ENCODE data around the gene BBS9.

DNA sequence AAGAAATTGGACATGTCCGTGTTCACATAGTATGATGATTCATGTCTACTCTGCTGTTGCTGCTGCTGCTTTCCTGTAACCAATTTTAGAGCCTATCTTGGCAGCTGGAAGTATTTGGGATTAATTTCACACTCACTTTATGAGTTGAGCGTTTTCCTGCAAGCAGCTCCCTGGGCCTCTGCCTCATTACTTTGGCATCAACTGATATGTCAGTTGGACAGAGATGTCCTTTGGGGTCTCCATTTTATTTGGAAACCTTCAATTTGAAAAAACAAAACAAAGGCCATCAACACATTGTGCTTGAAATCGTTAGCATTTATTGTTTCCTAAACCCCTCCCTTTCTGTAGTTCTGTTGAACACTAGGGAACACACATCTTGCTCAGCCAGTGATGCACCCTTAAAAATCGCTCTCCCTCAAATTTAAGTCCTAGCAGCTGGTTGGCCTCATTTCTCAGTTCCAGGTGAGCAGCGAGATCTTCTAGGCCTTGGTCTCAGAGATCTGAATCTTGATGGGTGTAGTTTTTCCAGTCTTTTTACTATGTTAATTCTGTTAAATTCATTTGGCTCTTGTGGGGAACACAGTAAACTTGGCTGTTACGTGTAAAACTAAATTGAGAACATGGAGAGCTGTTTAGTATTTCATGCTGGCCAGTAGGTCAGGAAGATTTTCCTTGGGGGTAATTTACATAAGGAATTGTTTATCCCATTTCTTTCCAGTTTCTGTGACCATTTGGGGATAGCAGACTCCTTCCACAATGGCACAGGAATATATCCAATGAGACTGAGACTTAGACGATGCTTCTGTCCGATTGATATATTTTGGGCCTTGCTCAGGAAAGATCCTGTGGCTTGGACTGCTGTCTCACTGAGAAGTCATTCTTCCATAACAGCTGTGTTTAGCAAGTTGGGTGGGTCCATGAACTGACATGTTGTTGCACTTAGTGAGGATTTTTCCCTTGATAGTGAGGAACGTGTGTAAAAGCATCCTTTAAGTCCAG is 371.6 kb downstream of the BBS9 start:
- no peak for TF ChIP-seq CBX5 (IDR thresholded peaks at IDR 0.05; ENCODE audit: borderline replicate concordance, low read depth)
- TF ChIP-seq, protein P1, sequence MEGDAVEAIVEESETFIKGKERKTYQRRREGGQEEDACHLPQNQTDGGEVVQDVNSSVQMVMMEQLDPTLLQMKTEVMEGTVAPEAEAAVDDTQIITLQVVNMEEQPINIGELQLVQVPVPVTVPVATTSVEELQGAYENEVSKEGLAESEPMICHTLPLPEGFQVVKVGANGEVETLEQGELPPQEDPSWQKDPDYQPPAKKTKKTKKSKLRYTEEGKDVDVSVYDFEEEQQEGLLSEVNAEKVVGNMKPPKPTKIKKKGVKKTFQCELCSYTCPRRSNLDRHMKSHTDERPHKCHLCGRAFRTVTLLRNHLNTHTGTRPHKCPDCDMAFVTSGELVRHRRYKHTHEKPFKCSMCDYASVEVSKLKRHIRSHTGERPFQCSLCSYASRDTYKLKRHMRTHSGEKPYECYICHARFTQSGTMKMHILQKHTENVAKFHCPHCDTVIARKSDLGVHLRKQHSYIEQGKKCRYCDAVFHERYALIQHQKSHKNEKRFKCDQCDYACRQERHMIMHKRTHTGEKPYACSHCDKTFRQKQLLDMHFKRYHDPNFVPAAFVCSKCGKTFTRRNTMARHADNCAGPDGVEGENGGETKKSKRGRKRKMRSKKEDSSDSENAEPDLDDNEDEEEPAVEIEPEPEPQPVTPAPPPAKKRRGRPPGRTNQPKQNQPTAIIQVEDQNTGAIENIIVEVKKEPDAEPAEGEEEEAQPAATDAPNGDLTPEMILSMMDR (IDR thresholded peaks at IDR 0.05 in 2 of 3, conservative IDR thresholded peaks at IDR 0.05 in 1 of 3; ENCODE audit: insufficient read depth in 2 of 3, low read depth in 1 of 3, low read length in 3 of 3), result no peak

Measured in K562 (cell line).